HepG2 (cell line): Measurements from ENCODE around the gene MLST8. TPM values are rescaled to one million over a fixed set of nuclear protein-coding genes. Genes with fewer than 3 reads are reported as not detected.

ENCODE experiments used
- ARID5B ChIP-seq: IDR thresholded peaks from 2 replicates; pipeline ENCODE4 v1.4.0; 2020; ENCODE audit warnings: mild to moderate bottlenecking, missing genetic modification reagents
- BCL6 ChIP-seq: IDR thresholded peaks from 2 replicates; pipeline ENCODE4 v1.6.1; 2016; ENCODE audit warnings: missing genetic modification reagents, missing compliant biosample characterization
- RELA ChIP-seq: sonication (generic); formaldehyde crosslinking; IDR thresholded peaks from 2 replicates; pipeline ENCODE4 v1.4.0; 2020; ENCODE audit warnings: missing genetic modification reagents
- RFXAP ChIP-seq: sonication (generic); formaldehyde crosslinking; IDR thresholded peaks from 2 replicates; pipeline ENCODE4 v1.4.0; 2020; ENCODE audit warnings: missing genetic modification reagents, borderline replicate concordance
- TFDP2 ChIP-seq: sonication (generic); formaldehyde crosslinking; IDR thresholded peaks from 2 replicates; pipeline ENCODE4 v1.4.0; 2020; ENCODE audit warnings: missing genetic modification reagents
- ZFX ChIP-seq: sonication (generic); formaldehyde crosslinking; IDR thresholded peaks from 2 replicates; pipeline ENCODE4 v1.4.0; 2020; ENCODE audit warnings: mild to moderate bottlenecking, low read depth, missing genetic modification reagents, moderate library complexity
- ZNF567 ChIP-seq: sonication (generic); formaldehyde crosslinking; IDR thresholded peaks from 2 replicates; pipeline ENCODE4 v1.8.1; 2023; ENCODE audit warnings: mild to moderate bottlenecking, missing genetic modification reagents, borderline replicate concordance
- ZNF746 ChIP-seq: sonication (generic); formaldehyde crosslinking; IDR thresholded peaks from 2 replicates; pipeline ENCODE4 v1.8.0; 2022; ENCODE audit warnings: mild to moderate bottlenecking, missing genetic modification reagents
- ZNF883 ChIP-seq: sonication (generic); formaldehyde crosslinking; IDR thresholded peaks from 2 replicates; pipeline ENCODE4 v1.5.1; 2020; ENCODE audit warnings: mild to moderate bottlenecking, missing genetic modification reagents; ENCODE audit errors: not compliant biosample characterization
- polyA plus RNA-seq, 8 experiments: library from polyadenylated mRNA; depleted of rRNA in 3 of 8; stranded (reverse) in 7 of 8; unstranded in 1 of 8; fragments of >200 nt; fragmentation: Illumina TruSeq in 4 of 8; extraction: Trizol in 4 of 8; gene quantifications; 2 replicates each; pipeline versions ENCODE4 v1.2.1 to v1.2.3, GENCODE V29; 2011 to 2016; ENCODE audit warnings: low read depth in 4 of 8, missing spikeins in 1 of 8, mixed read lengths in 1 of 8; ENCODE audit not compliant: insufficient read depth in 1 of 8
- total RNA-seq, 5 experiments: library from RNA; depleted of rRNA; stranded (reverse); fragments of >200 nt; fragmentation: Illumina TruSeq; extraction: Trizol; gene quantifications; 2 replicates each; pipeline ENCODE4 v1.2.3, GENCODE V29; 2016; ENCODE audit warnings: low read depth in 1 of 5
- TF ChIP-seq, protein P1 (sequence below): sonication (generic); formaldehyde crosslinking; IDR thresholded peaks from 2 replicates; pipeline ENCODE4 v1.4.0; 2020; ENCODE audit warnings: mild to moderate bottlenecking, missing genetic modification reagents
- TF ChIP-seq, protein P2 (sequence below): sonication (generic); formaldehyde crosslinking; IDR thresholded peaks from 2 replicates; pipeline ENCODE4 v1.4.0; 2020; ENCODE audit warnings: missing genetic modification reagents, borderline replicate concordance

MLST8 gene
- total and polyA plus RNA-seq, 2 of the 13 experiments (the other 11 are each of a cell fraction or from before 2014, with no cell fraction given), result 30.8 to 72.7 TPM

GRCh38 chr16:2251296-2252111 lies 46.2 kb downstream of the MLST8 start, which contains the start of gene ECI1 (continued):
- TF ChIP-seq, protein P1, sequence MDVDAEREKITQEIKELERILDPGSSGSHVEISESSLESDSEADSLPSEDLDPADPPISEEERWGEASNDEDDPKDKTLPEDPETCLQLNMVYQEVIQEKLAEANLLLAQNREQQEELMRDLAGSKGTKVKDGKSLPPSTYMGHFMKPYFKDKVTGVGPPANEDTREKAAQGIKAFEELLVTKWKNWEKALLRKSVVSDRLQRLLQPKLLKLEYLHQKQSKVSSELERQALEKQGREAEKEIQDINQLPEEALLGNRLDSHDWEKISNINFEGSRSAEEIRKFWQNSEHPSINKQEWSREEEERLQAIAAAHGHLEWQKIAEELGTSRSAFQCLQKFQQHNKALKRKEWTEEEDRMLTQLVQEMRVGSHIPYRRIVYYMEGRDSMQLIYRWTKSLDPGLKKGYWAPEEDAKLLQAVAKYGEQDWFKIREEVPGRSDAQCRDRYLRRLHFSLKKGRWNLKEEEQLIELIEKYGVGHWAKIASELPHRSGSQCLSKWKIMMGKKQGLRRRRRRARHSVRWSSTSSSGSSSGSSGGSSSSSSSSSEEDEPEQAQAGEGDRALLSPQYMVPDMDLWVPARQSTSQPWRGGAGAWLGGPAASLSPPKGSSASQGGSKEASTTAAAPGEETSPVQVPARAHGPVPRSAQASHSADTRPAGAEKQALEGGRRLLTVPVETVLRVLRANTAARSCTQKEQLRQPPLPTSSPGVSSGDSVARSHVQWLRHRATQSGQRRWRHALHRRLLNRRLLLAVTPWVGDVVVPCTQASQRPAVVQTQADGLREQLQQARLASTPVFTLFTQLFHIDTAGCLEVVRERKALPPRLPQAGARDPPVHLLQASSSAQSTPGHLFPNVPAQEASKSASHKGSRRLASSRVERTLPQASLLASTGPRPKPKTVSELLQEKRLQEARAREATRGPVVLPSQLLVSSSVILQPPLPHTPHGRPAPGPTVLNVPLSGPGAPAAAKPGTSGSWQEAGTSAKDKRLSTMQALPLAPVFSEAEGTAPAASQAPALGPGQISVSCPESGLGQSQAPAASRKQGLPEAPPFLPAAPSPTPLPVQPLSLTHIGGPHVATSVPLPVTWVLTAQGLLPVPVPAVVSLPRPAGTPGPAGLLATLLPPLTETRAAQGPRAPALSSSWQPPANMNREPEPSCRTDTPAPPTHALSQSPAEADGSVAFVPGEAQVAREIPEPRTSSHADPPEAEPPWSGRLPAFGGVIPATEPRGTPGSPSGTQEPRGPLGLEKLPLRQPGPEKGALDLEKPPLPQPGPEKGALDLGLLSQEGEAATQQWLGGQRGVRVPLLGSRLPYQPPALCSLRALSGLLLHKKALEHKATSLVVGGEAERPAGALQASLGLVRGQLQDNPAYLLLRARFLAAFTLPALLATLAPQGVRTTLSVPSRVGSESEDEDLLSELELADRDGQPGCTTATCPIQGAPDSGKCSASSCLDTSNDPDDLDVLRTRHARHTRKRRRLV (CRISPR knock-in tag), result no peak
- TF ChIP-seq ZNF567 (CRISPR knock-in tag), result peak; percentile 91
- peak; percentile 49 for TF ChIP-seq ZNF746
- peak; percentile 67 for TF ChIP-seq BCL6 (CRISPR knock-in tag)
- TF ChIP-seq, protein P2, sequence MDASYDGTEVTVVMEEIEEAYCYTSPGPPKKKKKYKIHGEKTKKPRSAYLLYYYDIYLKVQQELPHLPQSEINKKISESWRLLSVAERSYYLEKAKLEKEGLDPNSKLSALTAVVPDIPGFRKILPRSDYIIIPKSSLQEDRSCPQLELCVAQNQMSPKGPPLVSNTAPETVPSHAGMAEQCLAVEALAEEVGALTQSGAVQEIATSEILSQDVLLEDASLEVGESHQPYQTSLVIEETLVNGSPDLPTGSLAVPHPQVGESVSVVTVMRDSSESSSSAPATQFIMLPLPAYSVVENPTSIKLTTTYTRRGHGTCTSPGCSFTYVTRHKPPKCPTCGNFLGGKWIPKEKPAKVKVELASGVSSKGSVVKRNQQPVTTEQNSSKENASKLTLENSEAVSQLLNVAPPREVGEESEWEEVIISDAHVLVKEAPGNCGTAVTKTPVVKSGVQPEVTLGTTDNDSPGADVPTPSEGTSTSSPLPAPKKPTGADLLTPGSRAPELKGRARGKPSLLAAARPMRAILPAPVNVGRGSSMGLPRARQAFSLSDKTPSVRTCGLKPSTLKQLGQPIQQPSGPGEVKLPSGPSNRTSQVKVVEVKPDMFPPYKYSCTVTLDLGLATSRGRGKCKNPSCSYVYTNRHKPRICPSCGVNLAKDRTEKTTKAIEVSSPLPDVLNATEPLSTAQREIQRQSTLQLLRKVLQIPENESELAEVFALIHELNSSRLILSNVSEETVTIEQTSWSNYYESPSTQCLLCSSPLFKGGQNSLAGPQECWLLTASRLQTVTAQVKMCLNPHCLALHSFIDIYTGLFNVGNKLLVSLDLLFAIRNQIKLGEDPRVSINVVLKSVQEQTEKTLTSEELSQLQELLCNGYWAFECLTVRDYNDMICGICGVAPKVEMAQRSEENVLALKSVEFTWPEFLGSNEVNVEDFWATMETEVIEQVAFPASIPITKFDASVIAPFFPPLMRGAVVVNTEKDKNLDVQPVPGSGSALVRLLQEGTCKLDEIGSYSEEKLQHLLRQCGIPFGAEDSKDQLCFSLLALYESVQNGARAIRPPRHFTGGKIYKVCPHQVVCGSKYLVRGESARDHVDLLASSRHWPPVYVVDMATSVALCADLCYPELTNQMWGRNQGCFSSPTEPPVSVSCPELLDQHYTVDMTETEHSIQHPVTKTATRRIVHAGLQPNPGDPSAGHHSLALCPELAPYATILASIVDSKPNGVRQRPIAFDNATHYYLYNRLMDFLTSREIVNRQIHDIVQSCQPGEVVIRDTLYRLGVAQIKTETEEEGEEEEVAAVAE, result peak; percentile 78; the same call in 1 of the 2 replicates
- peak; percentile 62; the same call in 1 of the 2 replicates for TF ChIP-seq ARID5B
- peak; percentile 29; the same call in 1 of the 2 replicates for TF ChIP-seq RFXAP (CRISPR knock-in tag)
- peak; percentile 34; the same call in 1 of the 2 replicates for TF ChIP-seq RELA
- peak; percentile 83 for TF ChIP-seq TFDP2
- peak; percentile 83 for TF ChIP-seq ZNF883
- peak; percentile 98 for TF ChIP-seq ZFX (CRISPR knock-in tag)
